Activated naive CD8-positive, alpha-beta T cell treated with anti-CD3 and anti-CD28 coated beads for 36 hours (primary cell): ENCODE measurements around the gene WDR48. TPM values are rescaled to one million over a fixed set of nuclear protein-coding genes. Genes with fewer than 3 reads are reported as not detected.

Experiments used
- DNase-seq: peaks from one replicate; pipeline ENCODE4 v3.0.0; 2021
- H3K27ac Mint-ChIP-seq: one replicate; pipeline ENCODE4 v1.8.0; 2022; ENCODE audit warnings: mild to moderate bottlenecking, moderate library complexity, mixed read lengths
- H3K27me3 Mint-ChIP-seq: one replicate; pipeline ENCODE4 v1.8.0; 2022; ENCODE audit warnings: mild to moderate bottlenecking, mixed read lengths
- H3K36me3 Mint-ChIP-seq: one replicate; pipeline ENCODE4 v1.8.0; 2021; ENCODE audit warnings: mild to moderate bottlenecking, mixed read lengths
- H3K4me1 Mint-ChIP-seq: one replicate; pipeline ENCODE4 v1.8.0; 2021; ENCODE audit warnings: mixed read lengths
- H3K4me3 Mint-ChIP-seq: one replicate; pipeline ENCODE4 v1.8.0; 2022; ENCODE audit warnings: mild to moderate bottlenecking, moderate library complexity, mixed read lengths
- H3K9me3 Mint-ChIP-seq: one replicate; pipeline ENCODE4 v1.8.0; 2022; ENCODE audit warnings: mixed read lengths
- total RNA-seq, 2 experiments: library from RNA; stranded (reverse); gene quantifications; one replicate each; pipeline ENCODE4 v1.2.3, GENCODE V29; 2021

The WDR48 gene
- total RNA-seq, 2 experiments from 2014 or later: 38.4 to 41.0 TPM

- Mint-ChIP-seq H3K27me3 (no peaks in the 10 kb centered on the region), H3K36me3 (no peaks in the 10 kb centered on the region), H3K4me3 (no peak overlapping the region), H3K27ac (no peak overlapping the region), H3K9me3 (no peaks in the 10 kb centered on the region), H3K4me1 (peaks cover 11% of the 10 kb centered on the region)
- no peak for DNase-seq
These were observed 80.6 kb downstream of the WDR48 start for GRCh38 chr3:39132096-39133092.

GRCh38 chr3:39133093-39133490, 81.3 kb downstream of the WDR48 start:
- Mint-ChIP-seq H3K27me3 (no peaks in the 10 kb centered on the region), H3K9me3 (no peaks in the 10 kb centered on the region), H3K4me1 (peaks cover 4% of the 10 kb centered on the region), H3K36me3 (no peaks in the 10 kb centered on the region), H3K4me3 (no peak overlapping the region), H3K27ac (no peak overlapping the region)
- DNase-seq: no peak

- H3K27me3 Mint-ChIP-seq: no peaks in the 10 kb centered on the region
- no peak overlapping the region for H3K4me3 Mint-ChIP-seq
- H3K36me3 Mint-ChIP-seq: no peaks in the 10 kb centered on the region
- no peak for DNase-seq
- H3K27ac Mint-ChIP-seq: no peak overlapping the region
- peaks cover 6% of the 10 kb centered on the region for H3K4me1 Mint-ChIP-seq
- no peaks in the 10 kb centered on the region for H3K9me3 Mint-ChIP-seq
These were observed 82.0 kb downstream of the WDR48 start for GRCh38 chr3:39133822-39134221.

DNA sequence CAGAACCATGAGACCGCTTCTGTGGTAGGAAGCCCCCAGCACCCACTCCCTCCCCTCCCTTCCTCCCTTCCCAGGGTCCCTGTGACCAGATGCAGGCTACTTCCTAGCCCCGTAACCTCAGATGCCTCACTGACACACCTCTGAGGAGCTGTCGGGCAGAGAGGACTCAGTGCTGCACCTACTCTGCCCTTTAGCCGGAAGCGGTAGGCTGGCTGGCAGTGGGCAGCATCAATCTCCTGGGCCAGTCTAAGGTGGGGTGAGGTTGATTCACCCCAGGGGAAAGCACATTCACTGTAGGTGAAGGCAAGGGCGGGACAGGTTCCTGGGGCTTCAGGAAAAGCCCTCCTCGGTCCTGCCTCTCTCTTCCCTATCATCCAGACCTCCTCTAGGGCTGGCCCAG, 82.5 kb downstream of the WDR48 start:
- H3K27me3 Mint-ChIP-seq: no peaks in the 10 kb centered on the region
- H3K9me3 Mint-ChIP-seq: no peaks in the 10 kb centered on the region
- peaks cover 7% of the 10 kb centered on the region for H3K4me1 Mint-ChIP-seq
- no peaks in the 10 kb centered on the region for H3K36me3 Mint-ChIP-seq
- DNase-seq: no peak
- no peak overlapping the region for H3K4me3 Mint-ChIP-seq
- H3K27ac Mint-ChIP-seq: no peak overlapping the region

GRCh38 chr3:39135170-39135805, 83.5 kb downstream of the WDR48 start:
- Mint-ChIP-seq H3K9me3 (no peaks in the 10 kb centered on the region), H3K4me1 (peaks cover 9% of the 10 kb centered on the region), H3K27me3 (no peaks in the 10 kb centered on the region), H3K36me3 (no peaks in the 10 kb centered on the region), H3K27ac (no peak overlapping the region), H3K4me3 (no peak overlapping the region)
- DNase-seq: no peak

DNA sequence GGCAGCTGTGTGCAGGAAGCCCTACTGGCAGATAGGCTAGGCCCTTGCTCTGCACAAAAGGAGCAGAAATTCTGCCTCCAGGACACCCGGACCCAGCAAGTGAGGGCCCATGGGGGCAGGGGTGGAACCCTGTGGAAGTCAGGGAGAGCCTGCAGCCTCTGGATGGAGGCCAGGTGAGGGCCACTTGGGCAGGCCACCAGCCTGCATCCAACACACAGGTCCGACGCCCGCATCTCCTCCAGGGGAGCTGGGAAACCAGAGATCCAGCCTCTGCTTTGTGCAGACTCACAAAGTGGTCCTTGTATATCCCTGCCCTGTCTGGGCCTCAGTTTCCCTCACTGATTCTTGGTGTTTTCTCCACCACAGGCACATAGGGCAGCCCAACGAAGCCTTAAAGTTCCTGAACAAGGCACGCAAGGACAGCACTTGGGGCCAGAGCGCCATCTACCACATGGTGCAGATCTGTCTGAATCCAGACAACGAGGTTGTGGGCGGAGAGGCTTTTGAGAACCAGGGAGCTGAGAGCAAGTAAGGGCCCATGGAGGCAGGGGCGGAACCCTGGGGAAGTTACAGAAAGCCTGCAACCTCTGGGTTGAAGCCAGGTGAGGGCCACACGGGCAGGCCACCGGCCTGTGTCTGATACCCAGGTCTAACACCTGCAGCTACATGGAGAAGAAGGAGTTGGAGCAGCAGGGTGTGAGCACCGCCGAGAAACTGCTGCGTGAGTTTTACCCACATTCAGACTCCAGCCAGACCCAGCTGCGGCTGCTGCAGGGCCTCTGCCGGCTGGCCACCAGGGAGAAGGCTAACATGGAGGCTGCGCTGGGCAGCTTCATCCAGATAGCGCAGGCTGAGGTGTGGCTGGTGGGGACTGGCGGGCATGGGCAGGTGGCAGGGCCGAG, 85.0 kb downstream of the WDR48 start:
- peaks cover 8% of the 10 kb centered on the region for H3K36me3 Mint-ChIP-seq
- H3K27ac Mint-ChIP-seq: no peak overlapping the region
- H3K27me3 Mint-ChIP-seq: no peaks in the 10 kb centered on the region
- no peaks in the 10 kb centered on the region for H3K9me3 Mint-ChIP-seq
- H3K4me1 Mint-ChIP-seq: peaks cover 14% of the 10 kb centered on the region
- no peak overlapping the region for H3K4me3 Mint-ChIP-seq
- DNase-seq: no peak

DNA sequence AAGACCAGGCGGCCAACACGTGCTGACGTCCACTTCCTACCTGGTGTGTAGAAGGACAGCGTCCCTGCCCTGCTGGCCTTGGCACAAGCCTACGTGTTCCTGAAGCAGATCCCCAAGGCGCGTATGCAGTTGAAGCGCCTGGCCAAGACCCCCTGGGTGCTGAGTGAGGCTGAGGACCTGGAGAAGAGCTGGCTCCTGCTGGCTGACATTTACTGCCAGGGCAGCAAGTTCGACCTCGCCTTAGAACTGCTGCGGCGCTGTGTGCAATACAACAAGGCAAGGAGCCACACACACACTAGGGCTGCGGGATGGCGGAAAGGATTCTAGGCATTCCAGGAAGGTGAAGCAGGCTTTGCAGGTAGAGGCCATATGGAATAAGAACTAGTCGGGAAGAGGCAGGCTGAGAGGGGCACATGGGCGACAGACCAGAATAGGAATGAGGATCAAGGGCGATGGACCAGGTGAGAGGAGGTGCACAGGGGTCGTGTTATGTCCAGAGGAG, 85.7 kb downstream of the WDR48 start:
- Mint-ChIP-seq H3K27me3 (no peaks in the 10 kb centered on the region), H3K9me3 (no peaks in the 10 kb centered on the region), H3K4me3 (no peak overlapping the region), H3K27ac (no peak overlapping the region), H3K36me3 (peaks cover 8% of the 10 kb centered on the region), H3K4me1 (peaks cover 16% of the 10 kb centered on the region)
- no peak for DNase-seq

DNA sequence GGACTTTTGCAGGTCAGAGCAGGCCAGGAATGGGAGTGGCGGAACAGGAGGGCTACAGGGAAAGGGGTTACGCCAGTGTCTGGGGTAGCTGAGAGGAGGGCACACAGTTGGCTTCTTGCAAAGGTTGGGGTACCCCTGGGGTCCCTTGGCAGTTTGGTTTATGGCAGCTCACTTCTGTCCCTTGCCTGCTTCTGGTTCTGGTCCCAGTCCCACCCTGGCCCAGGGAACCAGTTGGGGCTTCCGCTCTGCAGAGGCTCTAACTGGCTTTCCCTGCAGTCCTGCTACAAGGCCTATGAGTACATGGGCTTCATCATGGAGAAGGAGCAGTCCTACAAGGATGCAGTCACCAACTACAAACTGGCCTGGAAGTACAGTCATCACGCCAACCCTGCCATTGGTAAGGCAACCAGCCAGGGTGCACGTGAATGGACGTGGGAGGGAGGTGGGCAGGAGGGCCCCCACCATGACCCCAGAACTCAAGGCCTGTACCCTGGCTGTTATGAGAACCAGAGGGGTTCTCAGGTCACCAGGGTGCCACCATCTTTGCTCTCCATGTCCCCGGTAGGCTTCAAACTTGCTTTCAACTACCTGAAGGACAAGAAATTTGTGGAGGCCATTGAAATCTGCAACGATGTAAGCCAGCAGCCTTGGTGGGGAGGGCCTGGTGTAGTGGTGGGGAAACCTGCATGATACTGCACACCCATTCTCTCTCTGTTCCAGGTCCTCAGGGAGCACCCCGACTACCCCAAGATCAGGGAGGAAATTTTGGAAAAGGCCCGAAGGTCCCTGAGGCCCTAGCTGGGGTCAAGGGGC, 86.4 kb downstream of the WDR48 start:
- no peak overlapping the region for H3K4me3 Mint-ChIP-seq
- H3K27ac Mint-ChIP-seq: peak overlapping the region; percentile 42
- H3K36me3 Mint-ChIP-seq: peaks cover 14% of the 10 kb centered on the region
- no peaks in the 10 kb centered on the region for H3K9me3 Mint-ChIP-seq
- H3K27me3 Mint-ChIP-seq: no peaks in the 10 kb centered on the region
- DNase-seq: no peak
- peaks cover 20% of the 10 kb centered on the region for H3K4me1 Mint-ChIP-seq

GRCh38 chr3:39138804-39139415, 87.1 kb downstream of the WDR48 start:
- Mint-ChIP-seq H3K36me3 (peaks cover 17% of the 10 kb centered on the region), H3K9me3 (no peaks in the 10 kb centered on the region), H3K4me1 (peaks cover 18% of the 10 kb centered on the region), H3K27me3 (no peaks in the 10 kb centered on the region), H3K27ac (peak overlapping the region; percentile 42), H3K4me3 (no peak overlapping the region)
- no peak for DNase-seq

DNA sequence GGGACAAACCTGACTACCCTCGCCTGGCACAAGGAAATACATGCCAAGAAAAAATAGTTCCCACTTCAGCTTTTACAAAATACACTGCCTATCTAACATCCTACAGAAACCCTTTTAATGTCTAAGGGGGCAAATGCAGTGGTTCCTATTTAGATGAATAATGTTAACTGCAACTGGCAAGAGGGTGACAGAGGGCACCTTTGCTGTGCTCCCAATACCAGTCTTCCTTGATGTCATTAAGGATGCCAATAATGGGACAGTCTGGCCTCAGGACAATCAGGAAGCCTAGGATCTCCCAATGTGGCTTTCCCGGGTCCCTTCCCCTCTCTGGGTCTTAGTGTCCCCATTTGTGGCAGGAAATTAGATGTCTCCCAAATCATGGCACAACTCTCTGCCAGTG, 87.6 kb downstream of the WDR48 start:
- H3K4me1 Mint-ChIP-seq: peaks cover 19% of the 10 kb centered on the region
- no peaks in the 10 kb centered on the region for H3K9me3 Mint-ChIP-seq
- H3K27ac Mint-ChIP-seq: no peak overlapping the region
- H3K36me3 Mint-ChIP-seq: peaks cover 18% of the 10 kb centered on the region
- no peak overlapping the region for H3K4me3 Mint-ChIP-seq
- DNase-seq: no peak
- no peaks in the 10 kb centered on the region for H3K27me3 Mint-ChIP-seq

DNA sequence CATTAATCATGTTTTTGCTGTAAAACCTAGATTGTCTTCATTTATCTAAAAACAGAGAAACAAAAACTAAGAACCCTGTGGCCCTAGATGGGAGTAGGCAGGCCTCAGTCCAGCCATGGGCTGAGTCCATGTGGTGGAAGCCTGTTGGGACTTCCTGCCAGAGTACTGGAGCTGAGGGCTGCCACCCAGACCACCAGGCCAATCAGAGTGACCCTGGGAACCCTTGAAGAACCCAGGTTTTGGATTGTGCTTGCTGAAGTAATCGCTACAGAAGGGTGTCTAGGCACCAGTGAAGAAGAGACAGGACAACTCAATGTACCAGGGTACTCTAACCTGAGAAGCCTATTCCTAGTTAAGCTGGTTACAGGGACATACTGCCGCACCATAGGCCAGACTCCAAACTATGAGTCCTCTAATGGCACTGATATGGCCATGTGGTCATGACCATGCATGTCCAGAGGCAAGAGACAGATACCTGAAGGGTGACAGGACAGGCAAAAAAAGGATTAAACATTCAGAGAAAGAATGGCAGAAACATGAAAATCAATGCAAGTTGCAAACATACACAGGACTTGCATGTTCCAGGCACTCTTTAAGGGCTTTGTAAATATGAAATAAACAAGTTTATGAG, 88.6 kb downstream of the WDR48 start:
- DNase-seq: no peak
- Mint-ChIP-seq H3K4me1 (peaks cover 22% of the 10 kb centered on the region), H3K27me3 (no peaks in the 10 kb centered on the region), H3K36me3 (peaks cover 21% of the 10 kb centered on the region), H3K9me3 (no peaks in the 10 kb centered on the region), H3K4me3 (no peak overlapping the region), H3K27ac (no peak overlapping the region)

- no peak for DNase-seq
- Mint-ChIP-seq H3K36me3 (peaks cover 27% of the 10 kb centered on the region), H3K4me1 (peaks cover 26% of the 10 kb centered on the region), H3K9me3 (no peaks in the 10 kb centered on the region), H3K27me3 (no peaks in the 10 kb centered on the region), H3K27ac (no peak overlapping the region), H3K4me3 (no peak overlapping the region)
These were observed 89.6 kb downstream of the WDR48 start for GRCh38 chr3:39141171-39141995.

DNA sequence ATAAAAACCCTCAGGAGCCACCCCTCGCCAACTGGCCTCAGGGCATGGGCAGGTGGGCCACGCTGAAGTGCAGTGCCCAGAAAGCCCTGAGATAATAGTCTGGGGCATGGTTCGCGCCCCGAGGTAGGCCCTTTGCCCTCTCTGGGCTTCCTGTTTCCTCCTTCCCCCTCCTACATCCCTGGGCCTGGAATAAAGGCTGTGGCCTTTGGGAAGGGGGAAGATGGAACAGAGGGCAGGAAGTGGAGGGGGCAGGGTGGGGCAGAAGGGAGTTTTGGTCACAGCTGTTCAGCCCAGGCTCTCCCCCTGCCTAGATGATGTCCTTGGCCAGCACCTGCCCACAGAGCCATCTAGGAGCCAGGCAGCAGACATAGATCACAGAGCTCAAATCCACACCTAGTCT, 90.3 kb downstream of the WDR48 start:
- no peak overlapping the region for H3K4me3 Mint-ChIP-seq
- peaks cover 34% of the 10 kb centered on the region for H3K36me3 Mint-ChIP-seq
- no peaks in the 10 kb centered on the region for H3K27me3 Mint-ChIP-seq
- peaks cover 31% of the 10 kb centered on the region for H3K4me1 Mint-ChIP-seq
- no peak for DNase-seq
- H3K9me3 Mint-ChIP-seq: no peaks in the 10 kb centered on the region
- H3K27ac Mint-ChIP-seq: no peak overlapping the region
